ENCODE results near the gene AVEN.

DNA sequence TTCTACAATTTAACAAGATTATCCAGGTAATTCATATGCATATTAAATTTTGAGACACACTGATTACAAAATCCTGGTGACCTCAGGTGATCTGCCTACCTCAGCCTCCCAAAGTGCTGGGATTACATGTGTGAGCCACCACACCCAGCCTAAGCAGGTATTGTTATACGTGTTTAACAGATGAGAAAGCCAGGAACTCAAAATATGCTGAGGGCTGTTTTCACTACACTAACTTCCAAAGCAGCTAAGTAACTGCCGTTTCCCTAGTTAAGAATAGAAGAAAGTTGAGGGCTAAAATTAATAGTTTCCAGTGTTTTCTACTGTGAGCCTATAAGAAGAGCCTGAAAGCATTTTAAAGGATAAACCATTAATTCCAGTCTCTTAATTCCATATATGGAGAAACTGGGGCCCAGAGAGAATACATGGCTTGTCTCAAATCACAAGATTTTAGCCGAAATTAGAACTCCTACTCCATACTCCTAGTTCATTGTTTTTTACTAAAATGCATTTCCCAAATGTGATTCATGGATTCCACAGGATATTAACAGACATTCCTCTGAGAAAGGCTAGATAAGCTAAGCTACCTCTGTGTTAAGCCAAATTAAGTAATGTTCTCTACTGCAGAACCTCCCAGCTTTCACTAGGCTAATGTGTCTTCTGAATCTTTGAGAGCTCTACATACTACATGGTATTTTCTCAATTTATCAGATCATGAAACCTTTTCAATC lies 17.0 kb upstream of the AVEN start:
- TF ChIP-seq, protein P1, sequence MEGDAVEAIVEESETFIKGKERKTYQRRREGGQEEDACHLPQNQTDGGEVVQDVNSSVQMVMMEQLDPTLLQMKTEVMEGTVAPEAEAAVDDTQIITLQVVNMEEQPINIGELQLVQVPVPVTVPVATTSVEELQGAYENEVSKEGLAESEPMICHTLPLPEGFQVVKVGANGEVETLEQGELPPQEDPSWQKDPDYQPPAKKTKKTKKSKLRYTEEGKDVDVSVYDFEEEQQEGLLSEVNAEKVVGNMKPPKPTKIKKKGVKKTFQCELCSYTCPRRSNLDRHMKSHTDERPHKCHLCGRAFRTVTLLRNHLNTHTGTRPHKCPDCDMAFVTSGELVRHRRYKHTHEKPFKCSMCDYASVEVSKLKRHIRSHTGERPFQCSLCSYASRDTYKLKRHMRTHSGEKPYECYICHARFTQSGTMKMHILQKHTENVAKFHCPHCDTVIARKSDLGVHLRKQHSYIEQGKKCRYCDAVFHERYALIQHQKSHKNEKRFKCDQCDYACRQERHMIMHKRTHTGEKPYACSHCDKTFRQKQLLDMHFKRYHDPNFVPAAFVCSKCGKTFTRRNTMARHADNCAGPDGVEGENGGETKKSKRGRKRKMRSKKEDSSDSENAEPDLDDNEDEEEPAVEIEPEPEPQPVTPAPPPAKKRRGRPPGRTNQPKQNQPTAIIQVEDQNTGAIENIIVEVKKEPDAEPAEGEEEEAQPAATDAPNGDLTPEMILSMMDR (IDR thresholded peaks at IDR 0.05), result no peak
- TF ChIP-seq POLR2A (IDR thresholded peaks at IDR 0.05) (no peak), EP300 (IDR thresholded peaks at IDR 0.05) (no peak), POLR2AphosphoS5 (IDR thresholded peaks at IDR 0.05) (no peak)
